ENCODE data around the gene AGER.

The AGER gene

DNA sequence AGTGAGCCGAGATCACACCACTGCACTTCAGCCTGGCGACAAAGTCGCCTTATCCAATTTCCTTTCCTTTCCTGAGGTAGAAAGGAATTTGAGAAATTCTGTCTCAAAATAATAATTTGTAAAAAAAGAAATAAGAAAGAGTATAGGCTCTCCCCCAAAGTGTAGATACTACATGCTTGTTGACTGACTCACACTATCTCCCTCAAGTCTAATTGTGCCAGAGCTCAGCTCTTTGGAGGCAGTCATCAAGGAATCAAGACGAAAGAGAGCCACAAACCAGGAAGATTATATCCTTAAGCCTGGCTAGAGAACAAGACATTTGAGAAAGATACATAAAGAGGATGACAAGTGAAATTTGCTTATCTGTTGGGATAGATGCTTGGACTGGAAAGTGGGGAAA, 50.3 kb downstream of the AGER start:
- H3K27me3 ChIP-seq (ENCODE audit: low read depth, low read length), result no peaks in the 10 kb centered on the region
- no peaks in the 10 kb centered on the region for H3K9me3 ChIP-seq (ENCODE audit: control insufficient read depth in 1 of 2, low read length in 2 of 2)
- peaks cover 8 to 11% of the 10 kb centered on the region in 2 donors for H3K4me1 ChIP-seq (ENCODE audit: control insufficient read depth in 1 of 2, insufficient read depth in 2 of 2, low read length in 2 of 2)
- no peak overlapping the region for H3K27ac ChIP-seq (ENCODE audit: low read length)
- no peaks in the 10 kb centered on the region for H3K36me3 ChIP-seq (ENCODE audit: control insufficient read depth in 1 of 2, insufficient read depth in 2 of 2, low read length in 2 of 2)
- H3K4me3 ChIP-seq (ENCODE audit: low read depth in 1 of 2, low read length in 2 of 2), result no peak overlapping the region

DNA sequence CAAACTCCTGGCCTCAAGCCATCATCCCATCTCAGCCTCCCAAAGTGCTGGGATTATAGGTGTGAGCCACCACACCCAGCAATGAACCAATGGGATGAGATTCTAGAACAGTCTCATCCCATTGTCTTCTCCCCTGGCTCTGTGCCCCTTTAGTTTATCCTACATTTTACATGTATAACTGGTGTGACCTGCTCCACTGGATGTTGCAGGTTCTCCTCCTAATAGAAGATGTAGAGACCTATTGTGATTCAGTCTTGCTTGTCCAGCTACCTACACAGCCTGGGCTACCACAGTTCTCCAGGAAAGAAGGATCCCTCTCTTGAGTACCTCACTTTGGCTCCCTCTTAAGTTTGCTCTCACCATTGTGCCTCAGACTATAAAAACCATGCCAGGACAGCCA, 51.9 kb downstream of the AGER start:
- no peak overlapping the region for H3K4me3 ChIP-seq (ENCODE audit: low read depth in 1 of 2, low read length in 2 of 2)
- no peaks in the 10 kb centered on the region for H3K9me3 ChIP-seq (ENCODE audit: control insufficient read depth in 1 of 2, low read length in 2 of 2)
- peaks cover 16 to 22% of the 10 kb centered on the region in 2 donors for H3K4me1 ChIP-seq (ENCODE audit: control insufficient read depth in 1 of 2, insufficient read depth in 2 of 2, low read length in 2 of 2)
- H3K27ac ChIP-seq (ENCODE audit: low read length), result no peak overlapping the region
- no peaks in the 10 kb centered on the region for H3K36me3 ChIP-seq (ENCODE audit: control insufficient read depth in 1 of 2, insufficient read depth in 2 of 2, low read length in 2 of 2)
- no peaks in the 10 kb centered on the region for H3K27me3 ChIP-seq (ENCODE audit: low read depth, low read length)

DNA sequence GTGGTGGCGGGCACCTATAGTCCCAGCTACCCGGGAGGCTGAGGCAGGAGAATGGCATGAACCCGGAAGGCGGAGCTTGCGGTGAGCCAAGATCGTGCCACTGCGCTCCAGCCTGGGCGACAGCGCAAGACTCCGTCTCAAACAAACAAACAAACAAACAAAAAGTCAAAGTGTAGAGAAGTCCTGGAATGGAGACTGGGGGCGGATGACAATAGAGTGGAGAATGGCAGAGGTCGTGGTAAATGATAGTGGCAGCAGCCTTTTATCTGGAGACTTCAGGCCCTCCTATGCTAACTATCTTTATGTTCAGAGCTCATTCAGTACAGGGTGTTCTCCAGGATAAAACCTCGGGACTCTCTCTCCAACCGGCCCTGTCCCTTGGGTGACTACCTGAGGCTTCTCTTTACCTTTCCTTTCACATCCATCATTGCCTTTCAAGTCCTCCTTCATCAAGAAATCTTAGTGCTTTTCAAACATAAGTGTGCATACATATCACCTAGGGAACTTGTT, 52.6 kb downstream of the AGER start:
- H3K27ac ChIP-seq (ENCODE audit: low read length), result no peak overlapping the region
- H3K36me3 ChIP-seq (ENCODE audit: control insufficient read depth in 1 of 2, insufficient read depth in 2 of 2, low read length in 2 of 2), result peaks cover 0 to 5% of the 10 kb centered on the region in 2 donors
- peaks cover 21 to 28% of the 10 kb centered on the region in 2 donors for H3K4me1 ChIP-seq (ENCODE audit: control insufficient read depth in 1 of 2, insufficient read depth in 2 of 2, low read length in 2 of 2)
- H3K9me3 ChIP-seq (ENCODE audit: control insufficient read depth in 1 of 2, low read length in 2 of 2), result no peaks in the 10 kb centered on the region
- no peaks in the 10 kb centered on the region for H3K27me3 ChIP-seq (ENCODE audit: low read depth, low read length)
- no peak overlapping the region for H3K4me3 ChIP-seq (ENCODE audit: low read depth in 1 of 2, low read length in 2 of 2)
